ENCODE measurements around the gene ZNF836.

DNA sequence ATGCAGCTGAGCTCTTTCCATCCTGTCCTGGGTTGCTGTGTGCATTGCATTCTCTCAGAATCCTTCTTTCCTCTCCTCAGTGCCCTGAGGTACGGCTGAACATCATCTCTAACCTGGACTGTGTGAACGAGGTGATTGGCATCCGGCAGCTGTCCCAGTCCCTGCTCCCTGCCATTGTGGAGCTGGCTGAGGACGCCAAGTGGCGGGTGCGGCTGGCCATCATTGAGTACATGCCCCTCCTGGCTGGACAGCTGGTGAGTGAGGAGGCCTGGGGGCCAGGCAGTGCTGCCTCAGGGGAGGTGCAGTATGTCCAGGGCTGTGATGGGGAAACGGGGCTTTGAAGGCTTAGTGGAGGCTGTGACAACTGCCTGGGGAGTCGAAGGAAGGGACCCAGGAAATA lies 48.2 kb upstream of the ZNF836 start:
- TF ChIP-seq CTCF (IDR thresholded peaks at IDR 0.05) (no peak), POLR2A (IDR thresholded peaks at IDR 0.05) (no peak)
